Measurements from ENCODE around the gene SNTG2.

DNA sequence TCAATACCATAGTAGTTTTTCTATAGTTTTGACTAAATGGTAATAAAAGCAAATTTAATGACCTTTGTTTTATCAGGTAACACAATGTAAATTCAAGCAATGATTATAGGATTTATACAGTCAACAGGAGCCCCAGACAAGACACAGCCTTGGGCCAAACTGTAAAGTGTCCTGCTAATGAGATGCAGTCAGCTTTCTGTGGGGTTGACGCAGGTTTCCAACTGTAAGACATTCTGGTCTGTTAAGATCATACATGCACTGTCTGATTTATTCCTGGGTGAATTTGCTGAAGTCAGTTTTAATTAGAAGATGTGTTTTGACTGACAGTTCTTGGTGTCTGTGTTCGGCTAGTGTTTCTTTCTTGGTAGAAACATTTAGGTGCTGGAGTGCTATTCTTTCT is 180.3 kb downstream of the SNTG2 start:
- TF ChIP-seq, protein P1, sequence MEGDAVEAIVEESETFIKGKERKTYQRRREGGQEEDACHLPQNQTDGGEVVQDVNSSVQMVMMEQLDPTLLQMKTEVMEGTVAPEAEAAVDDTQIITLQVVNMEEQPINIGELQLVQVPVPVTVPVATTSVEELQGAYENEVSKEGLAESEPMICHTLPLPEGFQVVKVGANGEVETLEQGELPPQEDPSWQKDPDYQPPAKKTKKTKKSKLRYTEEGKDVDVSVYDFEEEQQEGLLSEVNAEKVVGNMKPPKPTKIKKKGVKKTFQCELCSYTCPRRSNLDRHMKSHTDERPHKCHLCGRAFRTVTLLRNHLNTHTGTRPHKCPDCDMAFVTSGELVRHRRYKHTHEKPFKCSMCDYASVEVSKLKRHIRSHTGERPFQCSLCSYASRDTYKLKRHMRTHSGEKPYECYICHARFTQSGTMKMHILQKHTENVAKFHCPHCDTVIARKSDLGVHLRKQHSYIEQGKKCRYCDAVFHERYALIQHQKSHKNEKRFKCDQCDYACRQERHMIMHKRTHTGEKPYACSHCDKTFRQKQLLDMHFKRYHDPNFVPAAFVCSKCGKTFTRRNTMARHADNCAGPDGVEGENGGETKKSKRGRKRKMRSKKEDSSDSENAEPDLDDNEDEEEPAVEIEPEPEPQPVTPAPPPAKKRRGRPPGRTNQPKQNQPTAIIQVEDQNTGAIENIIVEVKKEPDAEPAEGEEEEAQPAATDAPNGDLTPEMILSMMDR (IDR thresholded peaks at IDR 0.05) = no peak
- no peak for TF ChIP-seq POLR2A (IDR thresholded peaks at IDR 0.05)
